GM23248 (cell line): ENCODE data around the gene RSPH9. TPM values are rescaled to one million over a fixed set of nuclear protein-coding genes. Genes with fewer than 3 reads are reported as not detected.
A peak's percentile ranks its signal among the peaks of the same experiment; 100 is the strongest.

ENCODE experiments used
- DNase-seq: peaks from one replicate; pipeline ENCODE4 v3.0.0-alpha.2; 2015
- H2AFZ ChIP-seq: fragments of 200-600 bp; sonication (generic); 2 replicates; pipeline ENCODE4 v1.6.1; 2016; ENCODE audit warnings: antibody characterized with exemption
- H3F3A ChIP-seq: fragments of 200-600 bp; sonication (generic); 2 replicates; pipeline ENCODE4 v1.6.1; 2016; ENCODE audit warnings: mild to moderate bottlenecking, antibody characterized with exemption, mixed run types; ENCODE audit not compliant: insufficient read depth
- H3K27ac ChIP-seq: fragments of 200-600 bp; sonication (generic); 2 replicates; pipeline ENCODE4 v1.5.1; 2016; ENCODE audit warnings: mild to moderate bottlenecking
- H3K27me3 ChIP-seq: fragments of 200-600 bp; sonication (generic); replicated peaks from 2 replicates; pipeline ENCODE4 v1.6.1; 2016; ENCODE audit warnings: mild to moderate bottlenecking; ENCODE audit not compliant: insufficient read depth
- H3K36me3 ChIP-seq: fragments of 200-600 bp; sonication (generic); 2 replicates; pipeline ENCODE4 v1.6.1; 2016; ENCODE audit warnings: low read depth, mild to moderate bottlenecking
- H3K4me1 ChIP-seq: fragments of 200-600 bp; sonication (generic); 2 replicates; pipeline ENCODE4 v1.6.1; 2016; ENCODE audit warnings: mild to moderate bottlenecking; ENCODE audit not compliant: insufficient read depth
- H3K4me2 ChIP-seq: fragments of 200-600 bp; sonication (generic); one replicate; pipeline ENCODE4 v1.6.1; 2016; ENCODE audit warnings: mild to moderate bottlenecking; ENCODE audit not compliant: unreplicated experiment
- H3K4me3 ChIP-seq: fragments of 200-600 bp; sonication (generic); 2 replicates; pipeline ENCODE4 v1.5.1; 2016; ENCODE audit warnings: mild to moderate bottlenecking
- H3K79me2 ChIP-seq: fragments of 200-600 bp; sonication (generic); 2 replicates; pipeline ENCODE4 v1.6.1; 2016; ENCODE audit warnings: mild to moderate bottlenecking; ENCODE audit not compliant: insufficient read depth
- H3K9ac ChIP-seq: fragments of 200-600 bp; sonication (generic); 2 replicates; pipeline ENCODE4 v1.6.1; 2016; ENCODE audit warnings: mild to moderate bottlenecking
- H3K9me2 ChIP-seq: fragments of 200-600 bp; sonication (generic); 2 replicates; pipeline ENCODE4 v1.6.1; 2016; ENCODE audit warnings: mixed run types, mild to moderate bottlenecking, moderate library complexity; ENCODE audit not compliant: insufficient read depth
- H3K9me3 ChIP-seq: fragments of 200-600 bp; sonication (generic); one replicate; pipeline ENCODE4 v1.6.1; 2017; ENCODE audit warnings: low read depth
- H4K20me1 ChIP-seq: fragments of 200-600 bp; sonication (generic); 2 replicates; pipeline ENCODE4 v1.6.0; 2016; ENCODE audit not compliant: insufficient read depth
- EZH2 ChIP-seq: fragments of 200-600 bp; sonication (generic); IDR thresholded peaks from 2 replicates; pipeline ENCODE4 v1.6.1; 2018; ENCODE audit warnings: antibody characterized with exemption, mild to moderate bottlenecking; ENCODE audit not compliant: insufficient read depth, poor library complexity, severe bottlenecking
- EZH2phosphoT487 ChIP-seq: fragments of 200-600 bp; sonication (generic); IDR thresholded peaks from 2 replicates; pipeline ENCODE4 v1.6.1; 2018; ENCODE audit warnings: antibody characterized with exemption, moderate library complexity, mild to moderate bottlenecking, low read depth; ENCODE audit not compliant: insufficient read depth
- WGBS, 2 experiments: methylation state at CpG; one replicate each; pipeline ENCODE4 v1.1.6; 2015 to 2017; ENCODE audit warnings: low lambda C conversion rate in 2 of 2, low coverage in 1 of 2; ENCODE audit errors: missing lambda C conversion rate in 2 of 2; 5-methylcytosine and 5-hydroxymethylcytosine counted together
- in situ Hi-C: fragments of 300-500 bp; cut with MboI; formaldehyde crosslinking; loops from 2 replicates; pipeline ENCODE4 v1.15.0; 2020
- polyA plus RNA-seq: library from polyadenylated mRNA; unstranded; fragments of >200 nt; fragmentation: Nextera tagmentation; extraction: Ambion mirVana; gene quantifications from 2 replicates; pipeline ENCODE4 v1.2.1, GENCODE V29; 2016
- total RNA-seq: library from RNA; depleted of rRNA; stranded (reverse); fragments of >200 nt; shearing (Covaris generic); gene quantifications from 2 replicates; pipeline ENCODE4 v1.2.3, GENCODE V29; 2014

RSPH9 gene
- total and polyA plus RNA-seq, 2 experiments from 2014 or later, result 0.11 to 1.3 TPM

- DNase-seq, result peak; percentile 82
- in situ Hi-C loops, result no loop called here
- peaks cover 69% of the 10 kb centered on the region for H3F3A ChIP-seq
Measured at GRCh38 chr6:43608310-43608763, 36.5 kb upstream of the RSPH9 start.

GRCh38 chr6:43608807-43609206 is 36.0 kb upstream of the RSPH9 start:
- H3K9me2 ChIP-seq, result no peaks in the 10 kb centered on the region
- WGBS, 2 experiments, result 96 to 100% methylated on average over 1 of the region's 1 CpG

More at GRCh38 chr6:43608310-43608763, 36.5 kb upstream of the RSPH9 start:
- Histone ChIP-seq H3K9me3 (no peaks in the 10 kb centered on the region), H3K27me3 (no peaks in the 10 kb centered on the region), H3K4me2 (no peak overlapping the region), H3K27ac (0 out of 2 replicates have a peak overlapping the region, but pooled peaks have one; percentile 22), H3K36me3 (peaks cover 54% of the 10 kb centered on the region), H3K4me1 (peaks cover 18% of the 10 kb centered on the region), H3K4me3 (no peak overlapping the region), H3K79me2 (peaks cover 3% of the 10 kb centered on the region; the same call in 1 of the 2 replicates), H3K9ac (peak overlapping the region; percentile 33; the same call in 1 of the 2 replicates), H2AFZ (no peak overlapping the region), H4K20me1 (no peaks in the 10 kb centered on the region), H3K9me2 (no peaks in the 10 kb centered on the region)
- TF ChIP-seq EZH2phosphoT487, result no peak
- no peak for TF ChIP-seq EZH2
- 4% methylated on average over 5 of the region's 5 CpGs for WGBS, 2 experiments

GRCh38 chr6:43609402-43609801 is 35.4 kb upstream of the RSPH9 start:
- WGBS, 2 experiments, result 94 to 100% methylated on average over 1 of the region's 1 CpG
- peak; percentile 53 for DNase-seq
- no peak overlapping the region for H3K27ac ChIP-seq
- H3K4me3 ChIP-seq, result no peak overlapping the region
- no peaks in the 10 kb centered on the region for H4K20me1 ChIP-seq
- peaks cover 13% of the 10 kb centered on the region for H3K4me1 ChIP-seq
- H2AFZ ChIP-seq, result no peak overlapping the region
- H3K79me2 ChIP-seq, result peaks cover 3% of the 10 kb centered on the region; the same call in 1 of the 2 replicates
- H3K9ac ChIP-seq, result no peak overlapping the region
- in situ Hi-C loops, result no loop called here
- no peak overlapping the region for H3K4me2 ChIP-seq
- H3K9me2 ChIP-seq, result no peaks in the 10 kb centered on the region
- TF ChIP-seq EZH2phosphoT487, result no peak
- no peak for TF ChIP-seq EZH2
- H3K27me3 ChIP-seq, result no peaks in the 10 kb centered on the region
- H3K36me3 ChIP-seq, result peaks cover 58% of the 10 kb centered on the region
- H3K9me3 ChIP-seq, result no peaks in the 10 kb centered on the region
- peaks cover 66% of the 10 kb centered on the region for H3F3A ChIP-seq

More at GRCh38 chr6:43608807-43609206, 36.0 kb upstream of the RSPH9 start:
- H3K36me3 ChIP-seq, result peaks cover 54% of the 10 kb centered on the region
- H3K9ac ChIP-seq, result 0 out of 2 replicates have a peak overlapping the region, but pooled peaks have one; percentile 33
- in situ Hi-C loops, result no loop called here
- no peak overlapping the region for H3K4me2 ChIP-seq
- no peak overlapping the region for H2AFZ ChIP-seq
- peaks cover 19% of the 10 kb centered on the region for H3K4me1 ChIP-seq
- DNase-seq, result no peak
- no peaks in the 10 kb centered on the region for H4K20me1 ChIP-seq
- H3K4me3 ChIP-seq, result no peak overlapping the region
- peaks cover 3% of the 10 kb centered on the region; the same call in 1 of the 2 replicates for H3K79me2 ChIP-seq
- H3K9me3 ChIP-seq, result no peaks in the 10 kb centered on the region
- H3F3A ChIP-seq, result peaks cover 68% of the 10 kb centered on the region
- 0 out of 2 replicates have a peak overlapping the region, but pooled peaks have one; percentile 22 for H3K27ac ChIP-seq
- no peaks in the 10 kb centered on the region for H3K27me3 ChIP-seq
- no peak for TF ChIP-seq EZH2phosphoT487
- no peak for TF ChIP-seq EZH2

- Histone ChIP-seq H3K27me3 (no peaks in the 10 kb centered on the region), H3F3A (peaks cover 61% of the 10 kb centered on the region), H3K79me2 (no peaks in the 10 kb centered on the region; the same call in 1 of the 2 replicates), H4K20me1 (no peaks in the 10 kb centered on the region), H3K9me3 (no peaks in the 10 kb centered on the region), H3K9ac (no peak overlapping the region), H2AFZ (no peak overlapping the region), H3K4me2 (no peak overlapping the region), H3K4me1 (peaks cover 10% of the 10 kb centered on the region), H3K27ac (no peak overlapping the region), H3K4me3 (no peak overlapping the region), H3K9me2 (no peaks in the 10 kb centered on the region), H3K36me3 (peaks cover 58% of the 10 kb centered on the region)
- peak; percentile 46 for DNase-seq
- 89 to 94% methylated on average over 5 of the region's 5 CpGs for WGBS, 2 experiments
- TF ChIP-seq EZH2phosphoT487 (no peak), EZH2 (no peak)
- in situ Hi-C loops, result no loop called here
Measured at GRCh38 chr6:43610431-43610830, 34.4 kb upstream of the RSPH9 start.
